Natural killer cell (primary cell): Measurements from ENCODE around the gene BIRC2. TPM values are rescaled to one million over a fixed set of nuclear protein-coding genes. Genes with fewer than 3 reads are reported as not detected.

Experiments
- ATAC-seq, 3 donors: fragments of 150-1000 bp in 2 of 3; fragments of 200-7000 bp in 1 of 3; cut with Tn5 transposase; 1 replicate in 1 of 3; 2 replicates in 2 of 3; pipeline ENCODE4 v1.10.0; 2021; ENCODE audit warnings: mild to moderate bottlenecking in 2 of 3, moderate library complexity in 2 of 3
- DNase-seq, 2 donors: peaks; one replicate each; pipeline versions ENCODE4 v3.0.0 to v3.0.0-alpha.2; 2013 to 2021; ENCODE audit warnings: mixed read lengths in 1 of 2
- H3K27ac ChIP-seq: one replicate; pipeline ENCODE4 v1.5.1; 2013; ENCODE audit warnings: mild to moderate bottlenecking, low read length
- H3K27me3 ChIP-seq: one replicate; pipeline ENCODE4 v1.6.1; 2013; ENCODE audit warnings: low read length; ENCODE audit not compliant: control insufficient read depth, insufficient read depth
- H3K36me3 ChIP-seq: one replicate; pipeline ENCODE4 v1.6.1; 2013; ENCODE audit warnings: low read length; ENCODE audit not compliant: control insufficient read depth, insufficient read depth
- H3K4me1 ChIP-seq: one replicate; pipeline ENCODE4 v1.6.1; 2013; ENCODE audit warnings: low read length; ENCODE audit not compliant: control insufficient read depth, insufficient read depth
- H3K4me3 ChIP-seq: one replicate; pipeline ENCODE4 v1.5.1; 2013; ENCODE audit warnings: low read length
- H3K9me3 ChIP-seq: one replicate; pipeline ENCODE4 v1.6.1; 2013; ENCODE audit warnings: low read length; ENCODE audit not compliant: control insufficient read depth, insufficient read depth
- H3K27ac Mint-ChIP-seq, 2 donors: one replicate each; pipeline ENCODE4 v1.8.0; 2022; ENCODE audit warnings: mild to moderate bottlenecking in 2 of 2, mixed read lengths in 2 of 2, moderate library complexity in 1 of 2
- H3K27me3 Mint-ChIP-seq, 2 donors: one replicate each; pipeline ENCODE4 v1.8.0; 2022; ENCODE audit warnings: low read depth in 2 of 2, mixed read lengths in 2 of 2
- H3K36me3 Mint-ChIP-seq: one replicate; pipeline ENCODE4 v1.8.0; 2022; ENCODE audit warnings: mixed read lengths
- H3K4me1 Mint-ChIP-seq, 2 donors: one replicate each; pipeline ENCODE4 v1.8.0; 2022; ENCODE audit warnings: mixed read lengths in 2 of 2
- H3K4me3 Mint-ChIP-seq: one replicate; pipeline ENCODE4 v1.8.0; 2022; ENCODE audit warnings: mild to moderate bottlenecking, moderate library complexity, mixed read lengths
- H3K9me3 Mint-ChIP-seq, 2 donors: one replicate each; pipeline ENCODE4 v1.8.0; 2022; ENCODE audit warnings: mixed read lengths in 2 of 2
- WGBS: methylation state at CpG from one replicate; pipeline ENCODE4 v1.1.7; 2013; ENCODE audit warnings: missing lambda C conversion rate; ENCODE audit not compliant: insufficient coverage; 5-methylcytosine and 5-hydroxymethylcytosine counted together
- intact Hi-C: fragments of 100-400 bp; cut with micrococcal nuclease; formaldehyde crosslinking; loops from one replicate; pipeline ENCODE4 v1.14.2; 2022
- total RNA-seq, 4 donors: library from RNA; stranded (reverse); fragments of 120-200 nt in 1 of 4; gene quantifications; one replicate each; pipeline versions ENCODE4 v1.2.3 to v1.2.4, GENCODE V29; 2013 to 2022
- TF ChIP-seq, protein P1 (sequence below): fragments of 200-600 bp; IDR thresholded peaks from one replicate; pipeline ENCODE4 v1.8.0; 2022; ENCODE audit warnings: antibody characterized with exemption

The BIRC2 gene
- total RNA-seq, 3 donors from 2014 or later (not counting 1 experiment from before 2014, with no cell fraction given): 92.2 to 146 (median 111) TPM

DNA sequence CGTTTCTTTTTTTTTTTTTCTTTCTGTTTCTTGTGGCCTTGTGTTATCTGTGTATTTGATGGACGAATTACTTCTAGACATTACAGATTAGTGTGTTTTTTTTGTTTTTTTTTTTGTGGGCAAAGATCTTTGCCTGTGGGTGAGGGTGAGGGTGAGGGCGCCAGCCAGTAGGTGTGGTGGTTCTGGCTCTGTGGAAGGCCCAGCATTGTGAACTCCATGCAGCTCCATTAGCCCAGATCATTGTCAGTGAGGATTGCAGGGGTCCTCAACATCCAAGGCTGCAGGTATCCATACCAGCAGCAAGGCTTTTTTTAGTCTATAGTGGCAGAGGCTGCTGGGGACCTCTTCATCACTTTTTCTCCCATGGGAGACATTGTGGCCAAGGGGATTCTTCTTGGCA lies 13.7 kb downstream of the BIRC2 start:
- H3K27me3 Mint-ChIP-seq: no peaks in the 10 kb centered on the region
- no peaks in the 10 kb centered on the region for H3K9me3 Mint-ChIP-seq
- peak in 2 of 3 donors; percentile 36 to 54 for ATAC-seq
- intact Hi-C loops: no loop called here
- H3K36me3 Mint-ChIP-seq: peaks cover 26% of the 10 kb centered on the region
- no peaks in the 10 kb centered on the region for H3K27me3 ChIP-seq
- DNase-seq: peak in 1 of 2 donors; percentile 53
- WGBS: 62% methylated on average over 3 of the region's 3 CpGs
- TF ChIP-seq, protein P1, sequence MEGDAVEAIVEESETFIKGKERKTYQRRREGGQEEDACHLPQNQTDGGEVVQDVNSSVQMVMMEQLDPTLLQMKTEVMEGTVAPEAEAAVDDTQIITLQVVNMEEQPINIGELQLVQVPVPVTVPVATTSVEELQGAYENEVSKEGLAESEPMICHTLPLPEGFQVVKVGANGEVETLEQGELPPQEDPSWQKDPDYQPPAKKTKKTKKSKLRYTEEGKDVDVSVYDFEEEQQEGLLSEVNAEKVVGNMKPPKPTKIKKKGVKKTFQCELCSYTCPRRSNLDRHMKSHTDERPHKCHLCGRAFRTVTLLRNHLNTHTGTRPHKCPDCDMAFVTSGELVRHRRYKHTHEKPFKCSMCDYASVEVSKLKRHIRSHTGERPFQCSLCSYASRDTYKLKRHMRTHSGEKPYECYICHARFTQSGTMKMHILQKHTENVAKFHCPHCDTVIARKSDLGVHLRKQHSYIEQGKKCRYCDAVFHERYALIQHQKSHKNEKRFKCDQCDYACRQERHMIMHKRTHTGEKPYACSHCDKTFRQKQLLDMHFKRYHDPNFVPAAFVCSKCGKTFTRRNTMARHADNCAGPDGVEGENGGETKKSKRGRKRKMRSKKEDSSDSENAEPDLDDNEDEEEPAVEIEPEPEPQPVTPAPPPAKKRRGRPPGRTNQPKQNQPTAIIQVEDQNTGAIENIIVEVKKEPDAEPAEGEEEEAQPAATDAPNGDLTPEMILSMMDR: no peak
- H3K9me3 ChIP-seq: no peaks in the 10 kb centered on the region
- H3K4me3 ChIP-seq: no peak overlapping the region
- peaks cover 44% of the 10 kb centered on the region for H3K36me3 ChIP-seq
- peak overlapping the region; percentile 30 to 59 for H3K27ac Mint-ChIP-seq
- H3K4me1 Mint-ChIP-seq: peaks cover 38 to 43% of the 10 kb centered on the region in 2 donors
- H3K4me1 ChIP-seq: peaks cover 13% of the 10 kb centered on the region
- H3K4me3 Mint-ChIP-seq: peak overlapping the region; percentile 45
- H3K27ac ChIP-seq: no peak overlapping the region

- ATAC-seq: peak; percentile 31 to 56 (median 50)
- peaks cover 32% of the 10 kb centered on the region for H3K36me3 Mint-ChIP-seq
- H3K4me3 ChIP-seq: no peak overlapping the region
- no peaks in the 10 kb centered on the region for H3K9me3 Mint-ChIP-seq
- peak in 1 of 2 donors; percentile 78 for DNase-seq
- peaks cover 47% of the 10 kb centered on the region for H3K36me3 ChIP-seq
- no peak overlapping the region for H3K27ac ChIP-seq
- H3K4me1 Mint-ChIP-seq: peaks cover 38 to 48% of the 10 kb centered on the region in 2 donors
- H3K9me3 ChIP-seq: no peaks in the 10 kb centered on the region
- H3K27ac Mint-ChIP-seq: peak overlapping the region; percentile 30 to 59
- intact Hi-C loops: no loop called here
- peaks cover 13% of the 10 kb centered on the region for H3K4me1 ChIP-seq
- WGBS: 86% methylated on average over 5 of the region's 5 CpGs
- TF ChIP-seq, protein P1: no peak
- H3K27me3 ChIP-seq: no peaks in the 10 kb centered on the region
- H3K27me3 Mint-ChIP-seq: no peaks in the 10 kb centered on the region
- H3K4me3 Mint-ChIP-seq: peak overlapping the region; percentile 45
Measured at GRCh38 chr11:102361086-102362031, 14.3 kb downstream of the BIRC2 start.

DNA sequence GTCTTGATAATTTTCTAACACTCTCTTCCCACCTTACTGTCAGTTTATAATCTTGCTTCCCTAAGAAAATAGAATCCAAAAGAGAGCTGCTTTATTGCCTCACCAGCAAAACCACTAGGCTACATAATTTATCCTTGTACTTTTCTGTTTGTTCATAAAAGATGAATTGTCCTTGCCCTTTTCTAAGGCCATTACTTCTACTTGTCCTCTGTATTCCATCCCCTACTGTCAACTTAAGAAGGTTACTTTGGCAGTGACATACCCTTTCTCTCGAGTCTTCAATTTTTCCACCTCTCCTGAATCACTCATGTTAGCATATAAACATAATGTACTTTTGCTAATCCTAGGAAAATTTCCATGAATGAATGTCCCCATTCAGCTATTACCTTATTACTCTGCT lies 18.0 kb downstream of the BIRC2 start:
- H3K27ac ChIP-seq: no peak overlapping the region
- no peak overlapping the region for H3K4me3 Mint-ChIP-seq
- ATAC-seq: no peak
- peaks cover 62% of the 10 kb centered on the region for H3K36me3 ChIP-seq
- peaks cover 36% of the 10 kb centered on the region for H3K36me3 Mint-ChIP-seq
- H3K9me3 ChIP-seq: no peaks in the 10 kb centered on the region
- peaks cover 31 to 44% of the 10 kb centered on the region in 2 donors for H3K4me1 Mint-ChIP-seq
- intact Hi-C loops: no loop called here
- H3K9me3 Mint-ChIP-seq: no peaks in the 10 kb centered on the region
- H3K27me3 Mint-ChIP-seq: no peaks in the 10 kb centered on the region
- H3K27ac Mint-ChIP-seq: peak overlapping the region; percentile 31 to 47
- peaks cover 13% of the 10 kb centered on the region for H3K4me1 ChIP-seq
- H3K27me3 ChIP-seq: no peaks in the 10 kb centered on the region
- DNase-seq: no peak
- TF ChIP-seq, protein P1: no peak
- WGBS: 100% methylated on average over 1 of the region's 1 CpG
- no peak overlapping the region for H3K4me3 ChIP-seq
